Fibroblast of the aortic adventitia (primary cell): ENCODE measurements around the gene IL11. TPM values are rescaled to one million over a fixed set of nuclear protein-coding genes. Genes with fewer than 3 reads are reported as not detected.

Source experiments
- DNase-seq: peaks from one replicate; pipeline ENCODE4 v3.0.0-alpha.2; 2010; ENCODE audit warnings: low read depth
- H3K4me3 ChIP-seq: 2 replicates; pipeline ENCODE4 v1.5.1; 2011; ENCODE audit warnings: low read depth, mild to moderate bottlenecking, control low read depth, low read length, moderate library complexity
- CTCF ChIP-seq: IDR thresholded peaks from 2 replicates; pipeline ENCODE4 v1.5.1; 2011; ENCODE audit warnings: mild to moderate bottlenecking, low read length, control low read depth, inconsistent platforms; ENCODE audit not compliant: insufficient read depth
- total RNA-seq: library from RNA; depleted of rRNA; stranded (reverse); fragments of >200 nt; gene quantifications from 2 replicates; pipeline ENCODE4 v1.2.3, GENCODE V29; 2012; ENCODE audit warnings: low replicate concordance

The IL11 gene
- total RNA-seq, 1 donor = 2.2 TPM

GRCh38 chr19:55353803-55354697 is 16.2 kb downstream of the IL11 start:
- no peak for TF ChIP-seq CTCF
- peak; percentile 39 for DNase-seq
- peak overlapping the region; percentile 60 for H3K4me3 ChIP-seq

GRCh38 chr19:55353356-55353802 is 16.9 kb downstream of the IL11 start:
- no peak for TF ChIP-seq CTCF
- peak overlapping the region; percentile 60 for H3K4me3 ChIP-seq
- DNase-seq = no peak

GRCh38 chr19:55352549-55353145 is 17.6 kb downstream of the IL11 start:
- H3K4me3 ChIP-seq = no peak overlapping the region
- DNase-seq = no peak
- no peak for TF ChIP-seq CTCF

- no peak for DNase-seq
- no peak for TF ChIP-seq CTCF
- no peak overlapping the region for H3K4me3 ChIP-seq
Measured at GRCh38 chr19:55352040-55352439, 18.2 kb downstream of the IL11 start.

- DNase-seq = no peak
- TF ChIP-seq CTCF = no peak
- no peak overlapping the region for H3K4me3 ChIP-seq
Measured at GRCh38 chr19:55350620-55351315, 19.5 kb downstream of the IL11 start.

- no peak for TF ChIP-seq CTCF
- no peak overlapping the region for H3K4me3 ChIP-seq
- no peak for DNase-seq
Measured at GRCh38 chr19:55348317-55349034, 21.8 kb downstream of the IL11 start.
